OCI-LY1 (cell line): Measurements from ENCODE around the gene MPHOSPH8.

Experiments
- H2AFZ ChIP-seq: fragments of 200-600 bp; sonication (generic), shearing (Covaris generic); 2 replicates; pipeline ENCODE4 v1.6.0; 2014; ENCODE audit warnings: antibody characterized with exemption, mild to moderate bottlenecking, low read length
- H3F3A ChIP-seq: fragments of 200-600 bp; sonication (generic), shearing (Covaris generic); 2 replicates; pipeline ENCODE4 v1.6.0; 2014; ENCODE audit warnings: mild to moderate bottlenecking, antibody characterized with exemption, low read length, moderate library complexity; ENCODE audit not compliant: insufficient read depth
- H3K27ac ChIP-seq: fragments of 200-600 bp; sonication (generic); 2 replicates; pipeline ENCODE4 v1.5.1; 2014; ENCODE audit warnings: low read length, mixed run types, mild to moderate bottlenecking, low read depth; ENCODE audit not compliant: poor library complexity, severe bottlenecking
- H3K27me3 ChIP-seq: fragments of 200-600 bp; sonication (generic); 2 replicates; pipeline ENCODE4 v1.6.0; 2014; ENCODE audit warnings: antibody characterized with exemption, mild to moderate bottlenecking, low read length, moderate library complexity; ENCODE audit not compliant: insufficient read depth
- H3K36me3 ChIP-seq: fragments of 200-600 bp; sonication (generic); 2 replicates; pipeline ENCODE4 v1.6.1; 2014; ENCODE audit warnings: mild to moderate bottlenecking, antibody characterized with exemption, low read length, moderate library complexity, mixed read lengths; ENCODE audit not compliant: insufficient read depth
- H3K4me1 ChIP-seq: fragments of 200-600 bp; sonication (generic); 2 replicates; pipeline ENCODE4 v1.5.1; 2014; ENCODE audit warnings: mild to moderate bottlenecking, low read length, moderate library complexity; ENCODE audit not compliant: insufficient read depth, severe bottlenecking
- H3K4me2 ChIP-seq: fragments of 200-600 bp; sonication (generic), shearing (Covaris generic); 2 replicates; pipeline ENCODE4 v1.6.1; 2014; ENCODE audit warnings: low read length
- H3K4me3 ChIP-seq: fragments of 200-600 bp; sonication (generic); 2 replicates; pipeline ENCODE4 v1.5.1; 2014; ENCODE audit warnings: low read length, low read depth, mild to moderate bottlenecking, mixed read lengths; ENCODE audit not compliant: poor library complexity, severe bottlenecking
- H3K79me2 ChIP-seq: fragments of 200-600 bp; shearing (Covaris generic); 2 replicates; pipeline ENCODE4 v1.6.1; 2016; ENCODE audit warnings: mixed run types, low read length, mixed read lengths; ENCODE audit not compliant: insufficient read depth
- H3K9ac ChIP-seq: fragments of 200-600 bp; sonication (generic), shearing (Covaris generic); 2 replicates; pipeline ENCODE4 v1.6.1; 2014; ENCODE audit warnings: mild to moderate bottlenecking, low read length, mixed read lengths
- H3K9me2 ChIP-seq: fragments of 200-600 bp; sonication (generic), shearing (Covaris generic); 2 replicates; pipeline ENCODE4 v1.6.1; 2014; ENCODE audit warnings: low read depth, mild to moderate bottlenecking, low read length, mixed read lengths
- H3K9me3 ChIP-seq: fragments of 200-600 bp; shearing (Covaris generic); 2 replicates; pipeline ENCODE4 v1.6.1; 2014; ENCODE audit warnings: low read length, mixed read lengths
- H4K20me1 ChIP-seq: fragments of 200-600 bp; sonication (generic), shearing (Covaris generic); 2 replicates; pipeline ENCODE4 v1.6.0; 2016; ENCODE audit warnings: mild to moderate bottlenecking, low read length; ENCODE audit not compliant: insufficient read depth
- EZH2 ChIP-seq: fragments of 200-600 bp; sonication (generic), shearing (Covaris generic); IDR thresholded peaks from 2 replicates; pipeline ENCODE4 v1.8.0; 2017; ENCODE audit warnings: borderline replicate concordance, mixed run types, mild to moderate bottlenecking, antibody characterized with exemption, low read length, moderate library complexity, mixed read lengths
- TF ChIP-seq, protein P1 (sequence below): fragments of 200-600 bp; sonication (generic), shearing (Covaris generic); IDR thresholded peaks from 2 replicates; pipeline ENCODE4 v1.5.1; 2017; ENCODE audit warnings: mild to moderate bottlenecking, antibody characterized with exemption, low read length, moderate library complexity, mixed read lengths

The MPHOSPH8 gene, protein sequence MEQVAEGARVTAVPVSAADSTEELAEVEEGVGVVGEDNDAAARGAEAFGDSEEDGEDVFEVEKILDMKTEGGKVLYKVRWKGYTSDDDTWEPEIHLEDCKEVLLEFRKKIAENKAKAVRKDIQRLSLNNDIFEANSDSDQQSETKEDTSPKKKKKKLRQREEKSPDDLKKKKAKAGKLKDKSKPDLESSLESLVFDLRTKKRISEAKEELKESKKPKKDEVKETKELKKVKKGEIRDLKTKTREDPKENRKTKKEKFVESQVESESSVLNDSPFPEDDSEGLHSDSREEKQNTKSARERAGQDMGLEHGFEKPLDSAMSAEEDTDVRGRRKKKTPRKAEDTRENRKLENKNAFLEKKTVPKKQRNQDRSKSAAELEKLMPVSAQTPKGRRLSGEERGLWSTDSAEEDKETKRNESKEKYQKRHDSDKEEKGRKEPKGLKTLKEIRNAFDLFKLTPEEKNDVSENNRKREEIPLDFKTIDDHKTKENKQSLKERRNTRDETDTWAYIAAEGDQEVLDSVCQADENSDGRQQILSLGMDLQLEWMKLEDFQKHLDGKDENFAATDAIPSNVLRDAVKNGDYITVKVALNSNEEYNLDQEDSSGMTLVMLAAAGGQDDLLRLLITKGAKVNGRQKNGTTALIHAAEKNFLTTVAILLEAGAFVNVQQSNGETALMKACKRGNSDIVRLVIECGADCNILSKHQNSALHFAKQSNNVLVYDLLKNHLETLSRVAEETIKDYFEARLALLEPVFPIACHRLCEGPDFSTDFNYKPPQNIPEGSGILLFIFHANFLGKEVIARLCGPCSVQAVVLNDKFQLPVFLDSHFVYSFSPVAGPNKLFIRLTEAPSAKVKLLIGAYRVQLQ

DNA sequence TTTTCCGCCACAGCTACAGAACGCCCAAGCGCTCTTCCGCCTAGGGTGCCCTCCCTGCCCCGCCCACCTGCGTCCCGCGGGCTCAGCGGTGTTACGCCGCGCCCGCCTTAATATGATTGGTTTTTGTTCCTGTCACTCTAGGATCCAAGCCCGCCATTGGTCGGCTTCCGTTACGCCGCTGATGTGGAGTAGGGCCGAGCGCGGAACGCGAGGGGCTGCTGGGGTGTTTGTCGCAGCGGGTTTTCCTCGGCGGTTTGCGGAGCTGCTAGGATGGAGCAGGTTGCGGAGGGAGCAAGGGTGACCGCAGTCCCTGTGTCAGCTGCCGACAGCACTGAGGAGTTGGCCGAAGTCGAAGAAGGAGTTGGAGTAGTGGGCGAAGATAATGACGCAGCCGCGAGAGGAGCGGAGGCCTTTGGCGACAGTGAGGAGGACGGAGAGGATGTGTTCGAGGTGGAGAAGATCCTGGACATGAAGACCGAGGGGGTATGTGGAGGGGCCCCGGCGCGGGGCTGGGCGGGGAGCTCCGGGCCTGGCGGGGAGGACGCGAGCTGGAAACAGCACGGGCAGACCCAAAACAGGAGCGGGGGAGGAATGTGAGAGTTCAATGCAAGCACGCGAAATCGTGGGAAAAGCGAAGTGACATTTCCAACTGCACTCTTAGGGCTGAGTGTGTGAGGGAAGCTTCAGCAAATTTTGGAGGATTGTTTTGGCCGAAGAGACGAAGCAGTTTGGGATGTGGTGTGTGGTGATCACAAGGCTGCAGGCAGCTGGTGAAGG lies at the start of gene MPHOSPH8:
Gene MPHOSPH8, plus strand, starts transcription at position 181 of the 777 bp plus-strand sequence. Its CDS starts 90 bp downstream, at position 271.
- Histone ChIP-seq H3K9me2 (no peaks in the 10 kb centered on the region), H3K27ac (no peak within 1 kb of the TSS), H3K4me1 (peaks cover 22% of the 10 kb centered on the region), H3F3A (no peaks in the 10 kb centered on the region), H3K4me2 (peak within 1 kb of the TSS; percentile 91), H3K9ac (peak within 1 kb of the TSS; percentile 78), H3K27me3 (no peaks in the 10 kb centered on the region), H4K20me1 (no peaks in the 10 kb centered on the region), H3K9me3 (no peaks in the 10 kb centered on the region), H3K36me3 (peaks cover 4% of the 10 kb centered on the region; the same call in 1 of the 2 replicates), H2AFZ (peak within 1 kb of the TSS; percentile 63; the same call in 1 of the 2 replicates), H3K79me2 (peaks cover 39% of the 10 kb centered on the region), H3K4me3 (peak within 1 kb of the TSS; percentile 65)
- TF ChIP-seq, protein P1, sequence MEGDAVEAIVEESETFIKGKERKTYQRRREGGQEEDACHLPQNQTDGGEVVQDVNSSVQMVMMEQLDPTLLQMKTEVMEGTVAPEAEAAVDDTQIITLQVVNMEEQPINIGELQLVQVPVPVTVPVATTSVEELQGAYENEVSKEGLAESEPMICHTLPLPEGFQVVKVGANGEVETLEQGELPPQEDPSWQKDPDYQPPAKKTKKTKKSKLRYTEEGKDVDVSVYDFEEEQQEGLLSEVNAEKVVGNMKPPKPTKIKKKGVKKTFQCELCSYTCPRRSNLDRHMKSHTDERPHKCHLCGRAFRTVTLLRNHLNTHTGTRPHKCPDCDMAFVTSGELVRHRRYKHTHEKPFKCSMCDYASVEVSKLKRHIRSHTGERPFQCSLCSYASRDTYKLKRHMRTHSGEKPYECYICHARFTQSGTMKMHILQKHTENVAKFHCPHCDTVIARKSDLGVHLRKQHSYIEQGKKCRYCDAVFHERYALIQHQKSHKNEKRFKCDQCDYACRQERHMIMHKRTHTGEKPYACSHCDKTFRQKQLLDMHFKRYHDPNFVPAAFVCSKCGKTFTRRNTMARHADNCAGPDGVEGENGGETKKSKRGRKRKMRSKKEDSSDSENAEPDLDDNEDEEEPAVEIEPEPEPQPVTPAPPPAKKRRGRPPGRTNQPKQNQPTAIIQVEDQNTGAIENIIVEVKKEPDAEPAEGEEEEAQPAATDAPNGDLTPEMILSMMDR, result no peak
- no peak for TF ChIP-seq EZH2

DNA sequence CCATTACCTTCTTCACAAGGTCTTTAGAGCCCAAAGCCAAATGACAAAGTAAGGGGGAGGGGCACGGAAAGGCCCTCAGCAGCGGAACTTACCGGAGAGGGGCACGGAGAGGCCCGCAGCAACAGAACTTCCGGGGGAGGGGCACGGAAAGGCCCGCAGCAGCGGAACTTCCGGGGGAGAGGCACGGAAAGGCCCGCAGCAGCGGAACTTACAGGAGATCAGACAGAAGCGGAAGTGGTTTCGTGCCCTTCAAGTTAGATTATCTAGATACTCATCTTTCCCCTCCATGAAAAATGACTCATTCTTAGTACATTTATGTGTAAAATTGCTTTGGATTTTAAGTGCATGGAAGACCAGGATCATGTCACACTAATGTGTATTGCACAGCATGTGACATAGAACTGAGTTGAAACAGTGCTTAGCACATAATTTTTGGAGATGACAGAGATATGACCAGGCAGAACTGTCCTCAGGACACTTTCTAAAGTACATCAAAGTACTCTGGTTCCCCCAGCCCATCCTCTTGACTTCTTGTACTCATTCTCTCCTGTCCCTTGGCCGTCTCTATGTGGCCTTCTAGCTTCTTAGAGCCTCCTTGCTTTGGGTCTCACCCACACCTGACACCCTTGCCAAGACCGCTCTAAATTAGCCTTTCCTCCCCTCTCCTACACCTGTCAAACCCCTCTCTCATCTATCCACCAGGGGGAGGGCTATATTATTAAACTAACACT lies 46.4 kb upstream of the MPHOSPH8 start:
- no peaks in the 10 kb centered on the region for H3K79me2 ChIP-seq
- no peaks in the 10 kb centered on the region for H4K20me1 ChIP-seq
- peaks cover 15% of the 10 kb centered on the region for H3K4me1 ChIP-seq
- H2AFZ ChIP-seq, result peak overlapping the region; percentile 92
- H3K27ac ChIP-seq, result peak overlapping the region; percentile 83
- TF ChIP-seq, protein P1, result no peak
- no peak for TF ChIP-seq EZH2
- H3K4me2 ChIP-seq, result peak overlapping the region; percentile 80
- H3K9ac ChIP-seq, result peak overlapping the region; percentile 49
- H3K36me3 ChIP-seq, result no peaks in the 10 kb centered on the region; the same call in 1 of the 2 replicates
- no peaks in the 10 kb centered on the region for H3K9me2 ChIP-seq
- peak overlapping the region; percentile 72 for H3K4me3 ChIP-seq
- no peaks in the 10 kb centered on the region for H3F3A ChIP-seq
- no peaks in the 10 kb centered on the region for H3K9me3 ChIP-seq
- no peaks in the 10 kb centered on the region for H3K27me3 ChIP-seq
